AG20443 (cell line): ENCODE data around the gene PTTG2.
"Not testable (repeated sequence)": the region's sequence is repeated elsewhere in the genome, so short reads cannot be mapped to it uniquely, and the experiment has no call there.

Source experiments
- DNase-seq: peaks from one replicate; pipeline ENCODE4 v3.0.0; 2012; ENCODE audit warnings: low spot score, mixed read lengths

The PTTG2 gene

DNA sequence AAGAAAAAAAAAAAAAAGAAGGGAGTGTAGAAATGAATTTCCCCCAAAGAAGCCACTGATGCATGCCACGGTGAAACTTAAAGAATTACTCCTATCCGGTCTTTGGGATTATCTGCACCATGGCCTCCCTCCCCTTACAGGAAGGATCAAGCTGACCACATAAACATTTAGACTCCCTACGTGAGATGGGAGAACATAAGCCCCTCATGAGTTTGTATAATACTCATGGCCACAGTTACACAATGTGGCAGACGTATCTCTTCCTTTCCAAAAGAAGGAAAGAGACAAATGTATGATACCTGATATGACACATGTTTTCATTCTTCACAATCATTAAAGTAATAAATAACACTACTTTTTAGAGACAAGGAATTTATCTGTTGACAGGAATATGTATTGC is 3.3 kb upstream of the PTTG2 start:
- DNase-seq: no peak

DNA sequence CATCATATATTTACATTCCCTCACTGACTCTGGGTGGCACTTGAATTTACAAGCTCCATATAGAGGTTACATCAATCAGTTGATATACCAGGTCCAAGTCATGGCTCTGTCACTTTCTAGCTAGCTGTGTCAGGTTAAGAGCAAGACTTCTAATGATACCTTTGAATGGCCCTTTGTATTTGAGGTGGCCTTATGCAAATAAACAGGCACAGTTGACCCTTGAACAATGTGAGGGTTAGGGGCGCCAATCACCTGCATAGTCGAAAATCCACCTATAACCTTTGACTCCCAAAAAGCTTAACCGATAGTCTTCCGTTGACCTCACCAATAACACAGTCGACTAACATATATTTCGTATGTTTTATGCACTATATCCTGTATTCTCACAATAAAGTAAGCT is 1.3 kb upstream of the PTTG2 start:
- DNase-seq: no peak

DNA sequence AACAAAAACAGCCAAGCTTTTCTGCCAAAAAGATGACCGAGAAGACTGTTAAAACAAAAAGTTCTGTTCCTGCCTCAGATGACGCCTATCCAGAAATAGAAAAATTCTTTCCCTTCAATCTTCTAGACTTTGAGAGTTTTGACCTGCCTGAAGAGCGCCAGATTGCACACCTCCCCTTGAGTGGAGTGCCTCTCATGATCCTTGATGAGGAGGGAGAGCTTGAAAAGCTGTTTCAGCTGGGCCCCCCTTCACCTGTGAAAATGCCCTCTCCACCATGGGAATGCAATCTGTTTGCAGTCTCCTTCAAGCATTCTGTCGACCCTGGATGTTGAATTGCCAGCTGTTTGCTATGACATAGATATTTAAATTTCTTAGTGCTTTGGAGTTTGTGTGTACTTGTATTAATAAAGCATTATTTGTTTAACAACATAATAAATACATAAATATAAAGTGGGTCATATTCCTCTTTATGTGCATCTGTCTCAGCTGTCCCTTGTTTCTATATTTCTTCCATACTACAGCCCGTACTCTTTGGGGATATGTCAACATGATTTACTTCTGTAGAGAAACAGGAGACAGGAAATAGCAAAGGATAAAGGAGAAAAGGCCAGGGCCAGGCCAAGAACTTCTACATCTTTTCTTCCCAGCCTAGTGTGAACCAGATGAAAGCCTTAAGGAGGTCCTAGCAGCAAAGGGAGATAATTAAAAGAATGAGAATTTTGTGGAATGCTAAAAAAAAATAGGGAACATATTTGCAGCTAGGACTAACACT is 667 bp downstream of the PTTG2 start:
- DNase-seq: no peak

DNA sequence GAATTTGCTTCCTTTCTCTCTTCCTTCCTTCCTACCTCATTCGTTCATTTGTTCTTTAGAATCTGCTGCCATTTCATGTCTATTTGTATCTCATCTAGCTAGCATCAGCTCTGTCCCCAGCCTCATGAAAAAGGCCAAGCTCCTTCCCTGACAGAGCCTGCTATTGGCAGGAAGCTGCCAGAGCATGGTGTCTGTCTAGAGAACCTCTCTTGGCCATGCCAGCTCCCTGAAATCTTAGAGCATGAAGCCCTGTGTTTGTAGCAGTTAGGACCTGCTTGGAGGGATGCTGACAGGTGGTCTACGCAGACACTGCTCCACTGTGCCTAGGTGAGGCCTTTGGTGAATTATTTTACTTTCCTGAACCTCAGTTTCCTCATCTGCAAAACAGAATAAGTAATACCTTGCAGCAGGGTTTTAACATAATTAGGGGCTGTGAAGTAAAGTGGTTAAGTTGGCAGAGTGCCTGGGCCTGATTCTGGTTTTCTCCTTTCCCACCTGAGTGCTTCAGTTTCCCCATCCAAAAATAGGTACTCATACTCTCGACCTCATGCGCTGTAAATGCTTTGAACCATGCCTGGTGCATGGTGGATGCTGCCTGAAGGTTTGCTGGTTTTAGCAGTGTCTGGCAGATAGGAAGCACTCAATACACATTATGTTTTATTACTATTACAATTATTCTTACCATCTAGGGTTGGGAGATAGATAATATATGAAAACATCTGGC is 4.7 kb downstream of the PTTG2 start:
- no peak for DNase-seq

DNA sequence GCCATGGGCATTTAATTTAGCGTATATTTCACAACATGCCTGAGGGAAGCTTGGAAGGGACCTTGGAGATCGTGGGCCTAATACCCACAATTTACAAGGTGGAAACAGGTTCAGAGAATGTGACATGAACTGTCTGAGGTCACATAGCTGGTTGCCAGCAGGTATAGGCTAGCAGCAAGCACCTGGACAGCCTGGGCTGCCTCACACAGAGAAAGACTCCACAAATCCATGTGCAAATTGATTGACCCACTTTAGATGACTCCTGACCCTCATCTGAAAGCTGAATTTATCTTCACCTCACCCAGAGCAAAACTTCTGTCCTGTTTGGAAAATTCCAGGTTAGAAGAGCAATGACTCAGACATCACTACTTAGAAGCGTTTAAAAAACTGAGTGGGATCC is 5.8 kb downstream of the PTTG2 start:
- no peak for DNase-seq

DNA sequence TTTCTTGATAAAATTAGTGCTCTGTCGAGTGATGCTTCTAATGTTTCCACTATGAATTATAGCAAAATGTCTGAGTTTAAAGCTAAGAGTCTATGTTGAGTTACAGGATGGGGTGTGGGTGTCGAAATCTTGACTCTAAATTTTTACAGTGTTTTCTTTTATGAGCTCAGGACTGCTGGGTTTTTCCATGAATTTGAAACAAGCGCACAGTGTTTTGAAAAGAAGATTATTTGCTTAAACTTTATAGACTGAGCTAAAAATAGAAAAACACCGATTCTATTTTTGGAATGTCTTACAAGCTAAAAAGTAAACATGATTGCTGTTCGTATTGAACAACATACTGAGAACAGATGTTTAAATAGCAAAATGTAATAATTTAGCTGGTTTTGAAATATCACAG is 7.5 kb downstream of the PTTG2 start:
- DNase-seq: no peak

DNA sequence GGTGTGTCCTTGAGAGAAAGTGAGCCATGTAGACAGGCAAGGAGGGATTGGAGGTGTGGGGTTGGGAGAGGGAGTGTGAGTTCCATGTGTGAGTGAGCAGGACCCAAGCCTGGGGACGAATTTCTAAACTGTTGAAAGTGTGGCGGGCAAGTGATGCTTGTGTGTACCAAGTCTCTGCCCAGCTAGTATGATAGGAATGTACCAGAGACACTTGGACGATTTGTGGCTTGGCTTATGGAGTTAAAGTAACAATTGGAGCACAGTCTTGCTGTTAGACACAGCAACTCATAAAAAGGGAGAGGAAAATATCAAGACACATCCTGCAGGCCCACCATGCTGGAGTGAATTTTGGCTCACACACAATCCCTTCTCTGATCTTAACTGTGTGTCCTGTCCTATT is 8.5 kb downstream of the PTTG2 start:
- DNase-seq: no peak

DNA sequence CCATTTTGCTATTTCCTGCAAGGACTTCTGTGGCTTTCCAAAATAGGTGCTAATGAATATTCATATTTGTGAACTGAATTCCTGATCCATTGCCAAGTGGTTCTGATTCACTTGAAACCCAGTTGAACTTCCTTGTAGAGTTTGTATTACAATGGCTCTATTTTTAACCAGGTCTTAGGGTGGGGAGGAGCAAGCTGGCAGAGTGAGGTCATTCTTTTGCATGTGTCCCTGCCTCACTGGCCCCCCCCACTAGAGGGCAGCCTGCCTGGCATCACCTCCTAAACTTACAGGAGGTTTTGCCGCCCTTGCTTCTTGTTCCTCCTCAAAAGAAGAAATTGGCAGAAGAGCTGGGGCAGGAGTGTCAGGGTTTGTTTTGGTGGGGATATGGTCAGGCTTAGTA is 10.5 kb downstream of the PTTG2 start:
- peak; percentile 56 for DNase-seq

DNA sequence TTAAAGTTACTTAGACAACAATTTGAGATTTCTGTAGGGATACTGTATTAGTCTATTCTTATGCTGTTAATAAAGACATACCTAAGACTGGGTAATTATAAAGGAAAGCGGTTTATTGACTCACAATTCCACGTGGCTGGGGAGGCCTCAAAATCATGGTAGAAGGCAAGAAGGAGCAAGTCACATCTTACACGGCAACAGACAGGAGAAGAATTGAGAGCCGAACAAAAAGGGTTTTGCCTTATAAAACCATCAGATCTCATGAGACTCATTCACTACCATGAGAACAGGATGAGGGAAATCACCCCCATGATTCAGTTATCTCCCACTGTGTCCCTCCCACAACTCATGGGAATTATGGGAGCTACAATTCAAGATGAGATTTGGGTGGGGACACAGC is 11.0 kb downstream of the PTTG2 start:
- no peak for DNase-seq

DNA sequence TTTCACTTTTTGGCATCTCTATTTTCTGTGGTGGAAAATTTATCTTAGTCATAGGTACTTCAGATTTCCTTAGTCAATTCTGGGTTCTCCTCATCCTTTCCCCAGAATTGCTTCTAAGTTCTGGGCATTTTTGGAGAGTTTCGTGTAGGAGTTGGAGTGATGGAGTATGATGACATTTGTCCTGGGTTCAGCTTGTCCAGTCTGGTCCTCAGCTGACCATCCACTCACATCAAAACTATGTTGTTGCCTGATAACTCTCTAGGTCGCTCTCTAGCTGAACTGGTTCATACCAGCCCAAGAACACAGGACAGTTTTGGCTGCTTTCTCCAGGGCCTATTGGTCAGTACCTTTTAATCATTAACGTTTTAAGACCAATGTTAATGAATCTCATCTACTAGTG is 13.2 kb downstream of the PTTG2 start:
- no peak for DNase-seq

DNA sequence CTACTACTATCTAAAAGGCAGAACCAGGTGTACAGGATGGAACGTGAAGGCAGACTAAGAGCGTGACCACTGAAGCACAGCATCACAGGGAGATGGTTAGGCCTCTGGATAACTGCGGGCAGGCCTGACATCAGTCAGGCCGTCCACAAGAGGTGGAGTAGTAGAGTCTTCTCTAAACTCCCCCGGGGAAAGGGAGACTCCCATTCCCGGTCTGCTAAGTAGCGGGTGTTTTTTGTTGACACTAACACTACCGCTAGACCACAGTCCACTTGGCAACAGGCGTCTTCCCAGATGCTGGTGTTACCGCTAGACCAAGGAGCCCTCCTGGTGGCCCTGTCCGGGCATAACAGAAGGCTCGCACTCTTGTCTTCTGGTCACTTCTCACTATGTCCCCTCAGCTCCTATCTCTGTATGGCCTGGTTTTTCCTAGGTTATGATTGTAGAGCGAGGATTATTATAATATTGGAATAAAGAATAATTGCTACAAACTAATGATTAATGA is 15.2 kb downstream of the PTTG2 start:
- DNase-seq: not testable (repeated sequence)

DNA sequence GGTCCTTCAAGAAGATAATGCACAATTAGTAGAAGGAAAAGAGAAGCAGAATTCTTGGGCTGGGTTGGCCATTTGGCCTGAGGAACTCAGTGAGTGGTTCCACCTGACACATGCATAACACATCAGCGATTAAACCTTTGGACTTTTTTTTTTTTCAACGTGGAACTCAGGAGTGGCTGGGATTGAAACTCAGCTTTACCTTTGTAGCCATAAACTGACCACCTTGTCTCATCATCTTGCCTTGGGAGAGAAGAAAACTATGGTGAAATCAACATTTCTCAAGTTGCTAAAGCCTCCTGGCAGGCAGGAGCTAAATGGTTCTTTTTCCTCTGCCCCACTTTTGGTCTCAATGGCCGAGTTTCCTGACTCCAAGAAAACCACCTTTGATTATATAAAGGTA is 16.3 kb downstream of the PTTG2 start:
- DNase-seq: peak; percentile 20

DNA sequence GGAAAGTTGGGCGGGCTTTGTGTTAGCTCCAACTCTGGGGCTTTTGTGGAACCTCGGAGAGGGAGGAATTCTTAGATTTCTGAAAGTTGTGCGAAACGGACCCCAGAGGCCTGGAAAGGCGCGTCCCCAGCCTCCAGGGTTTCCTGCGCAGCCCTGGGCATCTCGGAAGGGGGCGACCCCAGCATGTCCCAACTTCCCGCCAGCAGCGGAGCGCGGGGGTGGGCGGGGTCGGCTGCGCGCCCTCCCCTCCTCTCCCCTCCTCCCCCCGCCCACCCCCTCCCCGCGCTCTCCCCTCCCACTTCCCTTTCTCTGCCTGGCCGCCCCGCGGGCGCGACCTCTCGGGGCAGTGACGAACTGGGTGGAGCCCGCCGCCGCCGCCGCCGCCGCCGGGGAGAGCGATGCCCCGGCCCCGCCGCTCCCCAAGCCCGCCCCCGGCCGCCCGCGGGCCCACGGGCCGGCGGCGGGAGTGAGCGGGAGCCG is 16.8 kb downstream of the PTTG2 start:
- DNase-seq: peak; percentile 91

DNA sequence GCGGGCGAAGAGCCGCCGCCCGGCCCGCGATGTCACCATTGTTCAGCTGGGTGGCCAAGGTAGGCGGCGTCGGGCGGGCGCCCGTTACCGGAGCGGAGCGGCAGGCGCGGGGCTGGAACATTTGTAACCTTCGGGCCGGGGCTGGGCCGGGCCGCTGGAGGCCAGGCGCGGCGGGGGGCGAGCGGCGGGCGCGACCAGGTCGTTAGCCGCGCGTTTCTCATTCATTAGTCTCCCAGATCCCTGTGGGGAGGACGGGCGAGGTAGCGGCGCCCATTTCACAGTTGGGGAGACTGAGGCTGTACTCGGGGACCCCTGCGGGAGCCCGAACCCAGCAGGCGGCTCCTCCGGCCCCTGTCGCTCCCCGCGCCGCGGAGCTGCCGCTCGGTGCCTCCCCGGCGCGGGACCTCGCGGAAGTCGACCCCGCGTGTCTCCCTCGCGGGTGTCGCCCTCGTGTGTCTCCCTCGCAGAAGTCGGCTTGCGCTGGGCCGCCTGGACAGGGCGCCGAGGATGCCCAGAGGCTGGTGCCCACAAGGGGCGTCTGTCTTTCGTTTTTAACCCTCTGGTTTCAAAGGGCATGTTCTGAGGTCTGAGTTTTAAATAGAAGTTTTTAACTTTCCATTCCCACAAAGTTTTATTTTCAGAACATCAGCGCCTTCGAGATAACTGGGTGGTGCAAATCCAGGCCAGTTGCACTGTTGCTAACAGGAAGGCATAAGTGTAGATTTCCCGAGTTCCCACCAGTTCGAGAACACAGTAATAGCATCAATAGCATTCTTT is 17.5 kb downstream of the PTTG2 start:
- peak; percentile 81 for DNase-seq

DNA sequence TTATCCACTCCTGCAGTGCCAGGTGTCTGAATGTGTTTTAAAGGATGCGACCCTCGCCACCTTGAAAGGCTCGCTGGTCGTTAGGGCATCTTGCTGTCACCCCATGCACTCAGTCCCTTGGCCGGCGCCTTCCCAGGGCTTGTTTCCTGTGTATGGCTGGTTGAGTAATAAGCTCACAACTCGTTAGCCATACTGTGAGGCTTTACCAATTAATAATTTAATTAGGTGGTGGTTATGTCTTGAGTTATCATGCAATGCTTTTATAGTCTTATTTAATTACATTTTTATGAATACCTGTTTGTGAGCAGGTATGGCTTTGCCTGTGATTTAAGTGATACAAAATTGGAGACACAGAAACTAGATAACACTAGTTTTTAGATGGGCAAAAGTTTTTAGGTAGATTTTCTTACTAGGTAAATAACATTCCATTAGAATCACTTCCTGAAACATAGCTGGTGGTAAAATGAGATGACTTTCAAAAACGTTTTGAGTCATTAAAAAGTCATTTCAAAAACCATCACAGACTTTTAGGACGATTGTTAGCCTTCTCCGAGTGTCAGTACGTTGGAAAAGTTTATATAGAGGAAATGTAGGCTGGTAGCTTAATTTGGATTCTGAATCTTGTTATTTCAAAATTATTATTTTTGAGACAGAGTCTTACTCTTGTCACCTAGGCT is 18.2 kb downstream of the PTTG2 start:
- DNase-seq: no peak

DNA sequence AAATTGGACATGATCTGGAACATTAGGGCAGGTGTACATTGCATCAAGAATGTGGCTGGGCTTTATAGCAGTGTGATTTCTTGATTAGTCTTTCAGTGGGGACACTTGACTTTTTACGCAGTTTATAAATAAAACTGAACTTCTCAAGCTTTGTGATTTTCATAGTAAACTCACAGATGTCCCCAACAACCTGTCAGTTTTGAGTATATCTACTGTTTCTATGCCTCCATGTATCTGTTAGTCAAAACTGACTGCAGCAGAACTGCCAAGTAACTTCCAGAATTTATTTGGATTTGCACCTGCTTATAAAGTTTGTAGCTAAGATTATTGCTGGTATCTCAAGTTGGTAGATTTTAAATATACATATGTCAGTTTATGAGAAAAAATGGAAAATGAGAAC is 20.0 kb downstream of the PTTG2 start:
- no peak for DNase-seq

DNA sequence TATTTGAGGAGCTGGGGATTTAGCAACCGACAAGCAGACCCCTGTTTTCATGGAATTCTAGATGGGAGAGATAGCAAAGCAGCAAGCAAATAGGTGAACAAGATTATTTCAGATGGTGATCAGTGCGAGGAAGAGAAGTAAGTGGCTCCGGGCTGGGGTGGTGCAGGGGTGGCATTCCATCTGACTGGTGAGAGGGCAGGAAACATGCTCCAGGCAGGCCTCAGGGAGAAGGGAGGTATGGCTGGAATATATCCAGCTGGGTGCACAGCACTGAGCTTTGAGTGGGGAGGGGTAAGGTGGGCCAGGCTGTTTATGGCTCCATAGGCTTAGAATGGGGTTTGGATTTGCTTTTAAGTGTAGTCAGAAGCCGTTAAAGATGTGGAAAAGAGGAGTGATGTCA is 21.2 kb downstream of the PTTG2 start:
- DNase-seq: no peak

DNA sequence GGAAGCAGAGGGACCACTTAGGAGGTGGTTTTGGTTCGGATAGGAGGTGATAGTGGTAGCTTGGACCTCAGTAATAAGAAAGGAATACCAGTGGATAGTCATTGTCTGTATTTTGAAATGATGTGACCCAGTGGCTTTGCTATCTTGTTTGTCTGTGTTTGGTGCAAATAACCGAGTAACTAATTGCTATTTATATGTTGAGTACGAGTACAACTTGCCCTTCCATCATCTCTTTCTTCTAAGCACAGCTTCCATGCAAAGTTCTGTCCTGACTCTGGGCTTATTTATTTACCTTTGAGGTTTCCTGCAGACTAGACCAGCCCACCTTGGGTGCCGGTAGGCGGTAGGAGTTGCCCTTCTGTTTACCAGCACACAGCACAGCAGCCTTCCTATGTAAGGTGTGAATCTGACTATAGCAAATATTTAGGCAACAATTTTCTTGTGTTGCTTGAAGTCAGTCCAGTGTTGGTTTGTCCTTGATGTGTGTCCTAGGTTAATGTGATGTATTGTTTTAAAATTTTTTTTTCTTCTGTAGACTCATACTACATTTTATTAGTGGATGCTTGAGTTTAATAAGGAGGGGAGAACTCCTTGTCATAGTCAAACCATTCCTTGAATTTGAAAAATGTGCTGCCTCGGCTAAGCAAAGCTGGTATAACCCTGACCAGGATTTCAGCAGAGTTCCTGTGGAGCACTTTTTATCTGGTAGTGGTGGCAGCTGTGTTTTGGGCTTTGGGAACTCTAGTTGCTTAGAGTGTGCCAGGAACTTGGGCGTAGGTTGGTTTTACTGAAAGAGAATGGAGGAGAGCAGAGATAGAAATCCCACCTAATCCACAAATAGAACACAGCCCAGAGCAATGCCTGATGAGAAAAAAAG is 21.9 kb downstream of the PTTG2 start:
- DNase-seq: peak; percentile 35

DNA sequence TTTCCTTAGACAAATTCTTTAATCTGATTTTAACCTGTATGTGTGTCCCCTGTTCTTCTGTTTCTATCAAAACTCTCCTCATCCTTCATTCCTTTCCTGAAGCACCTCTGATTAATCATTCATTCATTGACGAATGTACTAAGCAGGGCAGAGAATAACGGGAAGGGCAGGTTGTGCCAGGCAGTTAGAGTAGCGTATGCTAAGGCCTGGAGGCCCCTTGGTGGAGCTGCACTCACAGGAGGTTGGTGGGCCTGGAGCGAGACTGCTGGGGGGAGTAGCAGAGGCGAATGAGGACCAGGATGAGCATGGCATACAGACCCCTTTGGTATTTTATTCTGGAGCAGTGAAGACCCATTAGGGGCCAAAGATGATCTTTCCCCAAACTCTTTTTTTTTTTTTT is 22.5 kb downstream of the PTTG2 start:
- DNase-seq: no peak

DNA sequence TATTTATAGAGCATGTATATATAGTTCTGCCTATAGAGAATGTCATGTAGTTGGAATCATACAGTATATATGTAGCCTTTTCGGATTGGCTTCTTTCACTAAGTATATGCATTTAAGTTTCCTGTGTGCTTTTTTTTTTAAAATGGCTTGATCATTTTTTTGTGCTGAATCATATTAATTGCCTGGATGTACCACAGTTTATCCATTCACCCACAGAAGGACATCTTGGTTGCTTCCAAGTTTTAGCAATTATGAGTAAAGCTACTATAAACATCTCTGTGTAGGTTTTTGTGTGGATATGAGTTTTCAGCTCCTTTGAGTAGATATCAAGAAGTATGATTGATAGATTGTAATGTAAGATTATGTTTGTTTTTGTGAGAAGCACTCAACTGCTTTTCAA is 23.8 kb downstream of the PTTG2 start:
- DNase-seq: no peak

DNA sequence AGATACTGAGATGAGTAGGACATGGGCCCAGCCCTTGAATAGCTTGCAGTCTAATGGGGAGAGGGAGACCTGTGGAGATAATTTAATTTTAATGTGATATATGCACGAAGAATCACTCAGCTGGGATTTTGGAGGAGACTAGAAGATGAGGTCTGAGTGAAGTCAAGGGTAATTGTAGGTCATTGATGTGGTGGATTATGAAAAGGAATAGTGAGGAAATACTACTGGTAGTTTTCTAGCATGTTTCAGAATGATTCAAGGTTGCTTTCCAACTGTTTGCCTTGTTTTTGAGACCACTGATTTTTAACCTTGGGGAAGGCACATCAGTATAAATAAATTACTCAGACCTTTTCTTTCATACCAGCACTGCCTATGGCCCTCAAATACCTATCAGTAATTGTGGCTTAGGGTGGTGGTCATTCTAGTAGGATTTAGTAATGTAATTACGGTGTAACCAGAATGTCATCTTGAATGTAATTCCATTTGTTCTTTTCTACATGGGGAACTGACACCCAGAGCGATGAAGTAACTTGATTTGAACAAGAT is 25.6 kb downstream of the PTTG2 start:
- no peak for DNase-seq
